ACHN (cell line): ENCODE data around the gene RPS6KB1.
A peak's percentile ranks its signal among the peaks of the same experiment; 100 is the strongest.
"Not testable (repeated sequence)": the region's sequence is repeated elsewhere in the genome, so short reads cannot be mapped to it uniquely, and the experiment has no call there.

Experiments used
- DNase-seq: peaks from one replicate; pipeline ENCODE4 v3.0.0-alpha.2; 2015
- in situ Hi-C: cut with HindIII; loops from 2 replicates; pipeline ENCODE4 v1.10.0; 2017; ENCODE audit warnings: low sequenced_read_pairs, low pct_ligation_motif_present, low pct_unique_long_range_greater_than_20kb

RPS6KB1 gene

DNA sequence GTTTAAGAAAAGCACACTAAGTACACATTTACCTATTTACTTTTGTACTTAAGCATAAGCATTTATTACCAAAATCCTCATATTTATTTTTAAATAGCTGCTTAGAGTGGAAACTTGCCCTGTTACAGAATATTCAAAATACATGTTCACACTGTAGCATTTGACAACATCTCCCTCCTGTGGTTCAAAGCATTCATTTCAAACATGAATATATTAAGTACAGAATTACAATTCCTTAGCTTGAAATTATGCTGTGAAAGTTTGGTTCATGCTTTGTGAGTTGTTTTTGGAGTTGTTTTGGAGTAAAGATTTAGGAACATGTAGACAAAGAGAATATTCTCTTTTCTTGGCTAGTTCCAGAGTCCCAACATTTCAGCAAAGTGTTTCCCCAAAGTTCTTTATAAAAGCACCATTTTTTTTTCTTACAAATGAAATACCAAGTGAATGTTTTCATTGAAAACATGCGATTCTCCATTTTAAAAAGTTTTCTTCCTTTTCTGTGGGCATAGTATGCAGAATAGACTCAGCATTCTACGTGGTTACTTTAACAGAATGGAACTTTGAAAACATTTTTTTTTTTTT is 33.4 kb upstream of the RPS6KB1 start:
- in situ Hi-C loops: no loop called here
- peak; percentile 76 for DNase-seq

DNA sequence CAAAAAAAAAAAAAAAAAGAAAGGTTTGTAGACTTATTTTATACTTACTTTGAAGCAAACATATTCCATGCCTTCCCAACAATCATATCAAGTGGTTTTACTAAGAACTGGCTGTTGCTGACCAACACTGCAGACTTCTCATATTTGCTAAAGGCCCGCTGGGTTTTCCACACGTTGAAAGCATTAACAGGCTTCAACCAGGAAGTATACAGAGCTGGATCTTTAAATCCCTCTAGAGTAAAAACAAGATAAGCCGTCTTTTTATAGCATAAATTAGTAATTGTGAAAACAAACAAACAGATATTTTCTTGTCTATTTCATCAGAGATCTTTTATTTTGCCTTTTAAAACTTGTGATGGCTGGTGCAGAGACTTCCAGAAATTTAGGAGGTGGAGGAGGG is 29.3 kb upstream of the RPS6KB1 start:
- in situ Hi-C loops: no loop called here
- no peak for DNase-seq

DNA sequence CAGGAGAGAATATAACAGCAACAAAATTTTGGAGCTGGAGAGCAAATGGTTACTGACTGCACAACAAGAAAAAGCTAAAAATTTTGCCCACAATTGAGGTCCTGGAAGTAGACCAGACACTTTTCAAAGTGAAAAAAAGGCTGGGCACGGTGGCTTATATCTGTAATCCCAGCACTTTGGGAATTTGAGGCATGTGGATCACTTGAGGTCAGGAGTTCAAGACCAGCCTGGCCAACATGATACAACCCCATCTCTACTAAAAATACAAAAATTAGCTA is 23.0 kb upstream of the RPS6KB1 start:
- in situ Hi-C loops: no loop called here
- no peak for DNase-seq

GRCh38 chr17:59870482-59870881 is 22.4 kb upstream of the RPS6KB1 start:
- DNase-seq: no peak
- in situ Hi-C loops: no loop called here

- in situ Hi-C loops: no loop called here
- DNase-seq: no peak
These were observed 20.6 kb upstream of the RPS6KB1 start for GRCh38 chr17:59872351-59872750.

DNA sequence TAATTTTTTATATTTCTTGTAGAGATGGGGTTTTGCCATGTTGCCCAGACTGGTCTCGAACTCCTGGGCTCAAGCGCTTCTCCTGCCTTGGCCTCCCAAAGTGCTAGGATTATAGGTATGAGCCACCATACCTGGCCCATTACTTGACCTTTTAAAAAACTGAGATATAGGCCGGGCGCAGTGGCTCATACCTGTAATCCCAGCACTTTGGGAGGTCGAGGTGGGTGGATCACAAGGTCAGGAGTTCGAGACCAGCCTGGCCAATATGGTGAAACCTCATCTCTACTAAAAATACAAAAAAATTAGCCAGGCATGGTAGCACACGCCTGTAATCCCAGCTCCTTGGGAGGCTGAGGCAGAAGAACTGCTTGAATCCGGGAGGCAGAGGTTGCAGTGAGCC is 19.5 kb upstream of the RPS6KB1 start:
- in situ Hi-C loops, DNase-seq: not testable (repeated sequence)

- no peak for DNase-seq
- in situ Hi-C loops: no loop called here
These were observed 18.5 kb upstream of the RPS6KB1 start for GRCh38 chr17:59874376-59874775.

- in situ Hi-C loops: no loop called here
- no peak for DNase-seq
These were observed 16.8 kb upstream of the RPS6KB1 start for GRCh38 chr17:59876107-59876506.

DNA sequence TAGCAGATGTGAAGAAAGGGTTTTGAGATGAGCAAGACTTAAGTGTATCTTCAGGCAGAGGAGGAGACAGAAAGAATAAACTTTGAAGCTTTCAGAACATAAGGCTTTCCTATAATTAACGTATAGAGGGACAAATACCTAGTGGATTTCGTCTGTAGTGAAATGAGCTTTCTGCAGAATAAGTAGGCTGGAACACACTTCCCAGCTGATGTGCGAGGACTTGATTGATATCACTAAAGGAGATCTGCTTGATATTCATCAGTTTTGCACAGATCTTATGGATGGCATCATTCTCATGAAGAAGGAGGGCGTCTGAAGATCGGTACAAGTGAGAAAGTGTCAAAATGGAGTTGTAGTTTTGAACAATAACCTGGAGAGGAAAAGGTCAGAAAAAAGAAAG is 15.0 kb upstream of the RPS6KB1 start:
- in situ Hi-C loops: no loop called here

GRCh38 chr17:59878624-59879023 is 14.3 kb upstream of the RPS6KB1 start:
- DNase-seq: no peak
- in situ Hi-C loops: no loop called here

More for the DNA sequence above, 15.0 kb upstream of the RPS6KB1 start:
- no peak for DNase-seq

- no peak for DNase-seq
- in situ Hi-C loops: no loop called here
These were observed 8.1 kb upstream of the RPS6KB1 start for GRCh38 chr17:59884861-59885260.

DNA sequence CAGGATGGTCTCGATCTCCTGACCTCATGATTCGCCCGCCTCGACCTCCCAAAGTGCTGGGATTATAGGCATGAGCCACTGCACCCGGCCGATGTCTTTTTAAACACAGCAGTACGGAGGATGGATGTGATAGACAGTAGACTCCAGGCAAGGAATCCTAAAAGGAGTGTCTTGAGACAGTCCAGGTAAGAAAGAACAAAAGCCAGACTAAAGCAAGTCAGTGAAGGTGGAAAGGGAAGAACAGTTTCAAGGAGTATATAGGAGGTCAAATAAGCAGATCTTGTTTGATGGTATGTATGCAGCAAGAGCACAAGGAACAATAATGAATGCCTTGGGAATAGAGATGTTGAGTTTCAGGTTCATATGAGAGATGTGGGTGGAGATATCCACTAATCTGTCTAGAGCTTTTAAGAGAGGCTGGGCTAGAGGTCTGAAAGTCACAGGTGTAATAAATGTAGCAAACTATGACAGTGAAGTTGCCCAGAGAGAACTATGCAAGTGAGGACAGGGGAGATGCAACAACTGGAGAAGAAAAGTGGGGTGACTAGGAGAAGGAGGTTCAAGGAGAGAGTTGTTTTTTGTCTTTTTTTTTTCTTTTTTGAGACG is 4.7 kb upstream of the RPS6KB1 start:
- in situ Hi-C loops: no loop called here
- DNase-seq: no peak

- in situ Hi-C loops: no loop called here
- peak; percentile 5 for DNase-seq
These were observed 2.2 kb upstream of the RPS6KB1 start for GRCh38 chr17:59890720-59891119.

DNA sequence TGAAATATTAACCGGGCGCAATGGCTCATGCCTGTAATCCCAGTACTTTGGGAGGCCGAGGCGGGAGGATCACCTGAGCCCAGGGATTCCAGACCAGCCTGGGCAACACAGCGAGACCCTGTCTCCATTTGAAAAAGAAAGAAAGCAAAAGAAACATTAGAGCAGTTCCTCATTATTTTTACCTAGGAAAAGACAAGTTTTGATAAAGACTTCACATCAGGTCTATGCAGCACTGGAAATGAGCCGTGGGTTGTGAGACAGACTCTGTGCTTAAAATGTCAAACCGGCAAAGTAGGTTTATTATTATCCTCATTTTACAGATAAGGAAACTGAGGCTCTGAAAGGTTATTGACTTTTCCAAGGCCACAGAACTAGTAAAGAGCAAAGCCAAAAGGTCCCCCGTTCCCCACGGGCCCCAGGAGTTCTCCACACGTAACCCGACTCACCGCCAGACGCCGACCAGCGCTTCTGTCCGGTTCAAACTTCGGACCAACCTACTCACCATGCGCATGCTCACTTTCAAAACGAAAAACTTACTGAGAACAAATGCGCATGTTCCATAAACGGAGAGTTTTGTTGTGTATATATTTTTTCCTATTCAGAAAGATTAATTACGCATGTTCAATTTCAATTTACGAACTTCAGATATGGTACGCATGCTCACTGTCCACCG is 534 bp upstream of the RPS6KB1 start:
- in situ Hi-C loops: no loop called here
- DNase-seq: no peak

GRCh38 chr17:59893676-59894100 is 767 bp downstream of the RPS6KB1 start:
- peak; percentile 39 for DNase-seq
- in situ Hi-C loops: no loop called here

DNA sequence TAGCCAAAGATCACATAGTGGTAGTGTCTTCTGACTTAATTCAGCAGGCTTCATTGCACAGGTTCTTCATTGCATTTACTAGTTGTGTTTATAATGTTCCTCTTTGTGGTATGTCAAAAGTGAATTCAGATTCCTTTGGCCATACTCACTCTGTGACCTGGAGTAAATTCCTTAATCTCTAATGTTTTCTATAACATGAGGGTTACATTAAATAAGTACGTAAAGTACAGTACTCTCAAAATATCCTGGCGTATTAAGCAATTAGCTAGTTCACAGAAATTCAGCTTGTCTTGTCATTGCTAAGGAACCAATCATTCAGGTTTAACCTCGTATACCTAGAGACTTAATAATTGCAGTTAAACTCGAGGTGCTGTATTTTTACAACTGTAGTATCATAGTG is 4.2 kb downstream of the RPS6KB1 start:
- peak; percentile 7 for DNase-seq
- in situ Hi-C loops: no loop called here

- no peak for DNase-seq
- in situ Hi-C loops: no loop called here
These were observed 6.2 kb downstream of the RPS6KB1 start for GRCh38 chr17:59899099-59899498.

DNA sequence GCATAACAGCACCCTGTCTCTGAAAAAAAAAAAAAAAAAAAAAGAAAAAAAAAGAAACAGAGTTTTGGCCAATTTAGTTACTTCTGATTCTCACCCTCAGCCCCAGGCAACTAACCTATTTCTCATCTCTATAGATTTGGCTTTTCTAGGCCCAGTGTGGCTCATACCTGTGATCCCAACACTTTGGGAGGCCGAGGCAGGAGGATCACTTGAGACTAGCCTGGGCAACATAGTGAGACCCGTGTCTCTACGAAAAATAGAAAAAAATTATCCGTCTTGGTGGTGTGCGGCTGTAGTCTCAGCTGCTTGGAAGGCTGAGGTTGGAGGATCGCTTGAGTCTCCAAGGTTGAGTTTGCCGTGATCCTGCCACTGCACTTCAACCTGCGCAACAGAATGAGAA is 8.7 kb downstream of the RPS6KB1 start:
- in situ Hi-C loops: no loop called here
- DNase-seq: no peak

- in situ Hi-C loops: no loop called here
- DNase-seq: no peak
These were observed 10.5 kb downstream of the RPS6KB1 start for GRCh38 chr17:59903455-59903854.

DNA sequence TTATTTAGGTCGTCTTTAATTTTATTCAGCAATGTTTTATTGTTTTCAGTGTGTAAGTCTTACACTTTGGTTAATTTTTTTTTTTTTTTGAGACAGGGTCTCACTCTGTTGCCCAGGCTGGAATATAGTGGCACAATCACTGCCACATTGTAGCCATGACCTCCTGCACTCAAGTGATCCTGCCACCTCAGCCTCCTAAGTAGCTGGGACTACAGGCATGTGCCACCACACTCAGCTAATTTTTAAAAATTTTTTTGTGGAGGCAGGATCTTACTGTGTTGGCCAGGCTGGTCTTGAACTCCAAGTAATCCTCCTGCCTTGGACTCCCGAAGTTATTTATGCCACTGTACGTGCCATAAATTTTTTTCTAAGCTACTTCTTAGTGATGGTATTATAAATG is 14.5 kb downstream of the RPS6KB1 start:
- in situ Hi-C loops: no loop called here
- no peak for DNase-seq
